ENCODE measurements around the gene PTPRG. TPM values are rescaled to one million over a fixed set of nuclear protein-coding genes. Genes with fewer than 3 reads are reported as not detected.

Gene PTPRG
- total RNA-seq, 1 donor from 2014 or later, result 80.7 TPM

DNA sequence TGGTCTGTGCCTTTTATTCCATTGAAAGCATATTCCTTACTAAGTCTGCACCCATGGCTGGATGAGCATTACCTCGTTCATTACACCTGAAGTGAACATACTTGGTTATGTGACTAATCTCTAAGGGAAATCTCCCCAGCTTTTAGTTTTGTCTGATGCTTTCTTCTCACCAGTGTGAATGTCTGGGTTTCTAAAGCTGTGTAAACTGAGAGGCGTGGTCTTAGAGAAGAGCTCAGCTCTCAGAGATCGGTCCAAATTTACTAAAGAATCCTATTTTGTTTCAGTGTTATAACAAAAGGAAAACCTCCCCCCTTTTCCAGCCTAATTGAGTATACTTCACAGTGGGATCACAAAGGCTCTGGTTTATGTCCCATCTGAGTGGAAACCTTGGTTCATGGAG, 352.3 kb downstream of the PTPRG start:
- Mint-ChIP-seq H3K27ac (ENCODE audit: unreplicated experiment) (no peak overlapping the region), H3K4me1 (ENCODE audit: unreplicated experiment) (peaks cover 23% of the 10 kb centered on the region), H3K4me3 (ENCODE audit: unreplicated experiment) (no peak overlapping the region), H3K27me3 (ENCODE audit: unreplicated experiment) (no peaks in the 10 kb centered on the region), H3K9me3 (ENCODE audit: unreplicated experiment) (no peaks in the 10 kb centered on the region), H3K36me3 (ENCODE audit: low read depth, unreplicated experiment) (no peaks in the 10 kb centered on the region)
- TF ChIP-seq, protein P1, sequence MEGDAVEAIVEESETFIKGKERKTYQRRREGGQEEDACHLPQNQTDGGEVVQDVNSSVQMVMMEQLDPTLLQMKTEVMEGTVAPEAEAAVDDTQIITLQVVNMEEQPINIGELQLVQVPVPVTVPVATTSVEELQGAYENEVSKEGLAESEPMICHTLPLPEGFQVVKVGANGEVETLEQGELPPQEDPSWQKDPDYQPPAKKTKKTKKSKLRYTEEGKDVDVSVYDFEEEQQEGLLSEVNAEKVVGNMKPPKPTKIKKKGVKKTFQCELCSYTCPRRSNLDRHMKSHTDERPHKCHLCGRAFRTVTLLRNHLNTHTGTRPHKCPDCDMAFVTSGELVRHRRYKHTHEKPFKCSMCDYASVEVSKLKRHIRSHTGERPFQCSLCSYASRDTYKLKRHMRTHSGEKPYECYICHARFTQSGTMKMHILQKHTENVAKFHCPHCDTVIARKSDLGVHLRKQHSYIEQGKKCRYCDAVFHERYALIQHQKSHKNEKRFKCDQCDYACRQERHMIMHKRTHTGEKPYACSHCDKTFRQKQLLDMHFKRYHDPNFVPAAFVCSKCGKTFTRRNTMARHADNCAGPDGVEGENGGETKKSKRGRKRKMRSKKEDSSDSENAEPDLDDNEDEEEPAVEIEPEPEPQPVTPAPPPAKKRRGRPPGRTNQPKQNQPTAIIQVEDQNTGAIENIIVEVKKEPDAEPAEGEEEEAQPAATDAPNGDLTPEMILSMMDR (IDR thresholded peaks at IDR 0.05; ENCODE audit: unreplicated experiment), result no peak
- DNase-seq (ENCODE audit: low spot score), result no peak

DNA sequence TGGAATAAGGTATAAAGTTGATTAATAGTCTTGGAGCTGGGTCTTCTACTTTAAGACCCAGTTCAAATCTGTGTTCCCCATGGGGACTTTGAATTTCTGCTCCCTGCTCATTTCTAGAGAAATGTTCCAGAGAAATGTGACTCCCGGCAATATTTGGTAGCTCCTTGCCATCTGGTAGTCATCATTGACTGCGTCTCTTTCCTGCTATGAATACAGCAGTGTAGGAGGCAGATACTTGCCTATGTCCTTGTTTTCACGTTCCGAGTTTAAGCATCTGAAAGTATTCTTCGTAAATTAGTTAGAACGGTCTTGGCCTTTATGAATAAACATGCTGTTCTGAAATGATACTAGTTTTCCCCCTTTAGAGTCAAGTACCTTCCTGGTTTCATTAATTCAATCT, 352.9 kb downstream of the PTPRG start:
- Mint-ChIP-seq H3K4me3 (ENCODE audit: unreplicated experiment) (no peak overlapping the region), H3K9me3 (ENCODE audit: unreplicated experiment) (no peaks in the 10 kb centered on the region), H3K4me1 (ENCODE audit: unreplicated experiment) (peaks cover 27% of the 10 kb centered on the region), H3K27me3 (ENCODE audit: unreplicated experiment) (peaks cover 2% of the 10 kb centered on the region), H3K27ac (ENCODE audit: unreplicated experiment) (no peak overlapping the region), H3K36me3 (ENCODE audit: low read depth, unreplicated experiment) (no peaks in the 10 kb centered on the region)
- no peak for DNase-seq (ENCODE audit: low spot score)
- TF ChIP-seq, protein P1 (IDR thresholded peaks at IDR 0.05; ENCODE audit: unreplicated experiment), result no peak

DNA sequence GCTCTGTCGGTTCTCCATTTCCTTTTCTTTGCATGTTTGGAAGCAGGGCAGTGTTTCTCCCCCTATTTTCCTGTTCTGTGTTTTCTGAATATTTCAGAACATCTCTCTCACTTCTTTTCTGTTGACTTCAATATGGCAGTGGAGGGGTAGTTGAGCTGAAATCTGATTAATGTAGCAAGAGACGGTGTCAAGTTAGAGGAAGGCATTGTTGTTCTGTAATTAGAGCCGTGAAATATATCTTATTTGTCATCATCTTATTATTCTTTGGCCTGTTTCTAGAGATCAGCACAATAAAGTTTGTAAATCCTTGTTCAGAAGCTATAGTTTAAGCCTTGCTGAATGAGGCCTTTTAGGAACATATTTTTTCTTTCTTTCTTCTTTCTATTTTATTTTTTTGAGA, 353.9 kb downstream of the PTPRG start:
- no peak overlapping the region for H3K27ac Mint-ChIP-seq (ENCODE audit: unreplicated experiment)
- H3K4me1 Mint-ChIP-seq (ENCODE audit: unreplicated experiment), result peaks cover 23% of the 10 kb centered on the region
- H3K36me3 Mint-ChIP-seq (ENCODE audit: low read depth, unreplicated experiment), result no peaks in the 10 kb centered on the region
- H3K9me3 Mint-ChIP-seq (ENCODE audit: unreplicated experiment), result no peaks in the 10 kb centered on the region
- peaks cover 2% of the 10 kb centered on the region for H3K27me3 Mint-ChIP-seq (ENCODE audit: unreplicated experiment)
- TF ChIP-seq, protein P1 (IDR thresholded peaks at IDR 0.05; ENCODE audit: unreplicated experiment), result no peak
- DNase-seq (ENCODE audit: low spot score), result no peak
- H3K4me3 Mint-ChIP-seq (ENCODE audit: unreplicated experiment), result no peak overlapping the region

DNA sequence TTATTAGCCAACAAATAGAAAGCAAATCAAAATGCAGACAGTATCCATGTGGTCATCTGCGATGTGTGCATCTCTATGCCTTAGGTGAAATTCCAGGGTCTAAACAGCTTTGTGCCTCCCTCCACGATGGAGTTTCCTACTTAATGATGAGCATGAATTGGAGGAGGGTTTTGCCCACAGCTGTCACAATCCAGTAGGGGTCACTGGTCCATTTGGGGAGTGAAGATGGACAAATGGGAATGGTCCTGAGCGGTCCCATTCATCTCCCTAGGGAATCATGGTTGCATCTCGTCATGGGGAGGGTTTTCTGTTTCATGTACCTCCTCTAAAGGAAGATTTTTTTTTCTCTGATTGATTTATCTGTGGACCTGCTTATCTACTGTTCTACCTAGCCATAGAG, 358.0 kb downstream of the PTPRG start:
- H3K4me3 Mint-ChIP-seq (ENCODE audit: unreplicated experiment), result no peak overlapping the region
- H3K27ac Mint-ChIP-seq (ENCODE audit: unreplicated experiment), result no peak overlapping the region

DNA sequence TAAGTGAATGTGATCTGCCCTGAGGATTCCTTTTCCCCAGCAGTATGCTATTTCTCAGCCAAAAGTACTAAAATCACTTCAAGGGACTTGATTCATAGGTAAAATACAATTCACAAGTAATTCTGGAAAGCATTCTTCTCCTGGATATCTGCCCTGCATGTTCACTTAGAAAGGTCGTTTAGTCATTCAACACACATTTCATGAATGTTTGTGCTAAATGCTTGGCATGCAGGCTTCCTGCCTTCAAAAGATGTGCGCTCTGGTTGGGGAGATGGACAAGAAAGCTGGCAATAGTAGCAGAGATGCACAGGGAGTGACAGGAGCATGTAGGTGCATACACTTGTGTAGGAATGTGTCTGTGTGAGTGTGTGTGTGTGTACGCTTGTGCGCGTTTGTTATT, 360.7 kb downstream of the PTPRG start:
- H3K27ac Mint-ChIP-seq (ENCODE audit: unreplicated experiment), result no peak overlapping the region
- H3K9me3 Mint-ChIP-seq (ENCODE audit: unreplicated experiment), result no peaks in the 10 kb centered on the region
- no peak overlapping the region for H3K4me3 Mint-ChIP-seq (ENCODE audit: unreplicated experiment)
- no peaks in the 10 kb centered on the region for H3K36me3 Mint-ChIP-seq (ENCODE audit: low read depth, unreplicated experiment)
- H3K27me3 Mint-ChIP-seq (ENCODE audit: unreplicated experiment), result peaks cover 11% of the 10 kb centered on the region
- H3K4me1 Mint-ChIP-seq (ENCODE audit: unreplicated experiment), result peaks cover 29% of the 10 kb centered on the region
- TF ChIP-seq, protein P1 (IDR thresholded peaks at IDR 0.05; ENCODE audit: unreplicated experiment), result no peak
- DNase-seq (ENCODE audit: low spot score), result no peak

More for the DNA sequence above, 358.0 kb downstream of the PTPRG start:
- Mint-ChIP-seq H3K9me3 (ENCODE audit: unreplicated experiment) (no peaks in the 10 kb centered on the region), H3K4me1 (ENCODE audit: unreplicated experiment) (peaks cover 28% of the 10 kb centered on the region), H3K36me3 (ENCODE audit: low read depth, unreplicated experiment) (no peaks in the 10 kb centered on the region), H3K27me3 (ENCODE audit: unreplicated experiment) (peaks cover 5% of the 10 kb centered on the region)
- DNase-seq (ENCODE audit: low spot score), result no peak
- TF ChIP-seq, protein P1 (IDR thresholded peaks at IDR 0.05; ENCODE audit: unreplicated experiment), result no peak

Data from endothelial cell (in vitro differentiated cells).